ENCODE data around the gene PAX7.

The PAX7 gene

DNA sequence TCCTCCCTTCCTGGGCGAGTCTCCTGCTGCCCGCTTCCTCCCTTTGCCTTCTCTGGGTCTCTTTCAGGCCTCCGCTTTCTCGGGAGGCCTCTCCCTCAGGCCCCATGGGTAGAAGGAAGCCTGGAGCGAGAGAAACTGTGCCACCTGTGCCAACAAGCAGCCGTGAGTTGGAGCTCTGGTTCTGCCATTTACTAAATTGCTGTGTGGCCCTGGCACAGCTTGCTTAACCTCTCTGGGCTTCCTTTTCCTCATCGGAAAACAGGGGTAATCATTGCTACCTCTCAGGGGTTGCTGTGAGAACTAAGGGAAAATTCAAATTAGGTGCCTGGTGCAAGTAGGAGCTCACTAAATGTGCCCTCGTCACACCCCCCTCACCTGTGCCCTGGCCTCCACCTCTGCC, 80.4 kb downstream of the PAX7 start:
- DNase-seq: no peak

DNA sequence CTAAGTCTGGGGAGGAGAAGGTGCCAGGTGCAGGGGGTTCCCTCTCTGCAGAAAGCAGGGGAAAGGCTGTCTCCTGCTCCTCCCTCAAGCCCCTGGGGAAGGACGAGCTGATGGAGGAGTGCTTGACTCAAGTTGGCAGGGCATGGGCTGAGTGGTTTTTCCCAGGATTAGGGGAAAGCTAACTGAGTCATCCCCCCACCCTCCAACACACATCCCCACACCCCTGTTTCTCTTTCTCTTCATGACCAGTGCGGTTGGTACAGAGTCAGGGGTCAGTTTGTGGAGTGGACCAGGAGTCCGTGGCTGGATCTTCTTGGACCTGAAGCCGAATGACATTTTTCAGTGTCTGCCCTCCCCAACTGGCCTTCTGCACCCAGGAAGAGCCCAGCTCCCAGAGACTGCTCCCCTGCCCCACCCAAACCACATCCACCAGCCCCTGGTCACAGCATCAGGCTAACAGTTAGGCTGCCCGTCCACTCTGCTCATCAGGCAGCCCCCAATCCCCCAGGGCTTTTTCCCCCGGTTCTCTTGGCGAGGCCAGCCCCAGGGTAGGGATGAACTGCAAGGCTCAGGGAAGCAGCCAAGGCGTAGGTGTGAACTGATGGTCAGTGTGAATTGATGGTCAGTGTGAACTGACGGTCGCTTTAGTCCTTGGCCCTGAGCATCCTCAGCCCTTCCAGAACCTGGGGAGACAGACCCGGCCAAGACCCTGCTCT, 81.0 kb downstream of the PAX7 start:
- no peak for DNase-seq

DNA sequence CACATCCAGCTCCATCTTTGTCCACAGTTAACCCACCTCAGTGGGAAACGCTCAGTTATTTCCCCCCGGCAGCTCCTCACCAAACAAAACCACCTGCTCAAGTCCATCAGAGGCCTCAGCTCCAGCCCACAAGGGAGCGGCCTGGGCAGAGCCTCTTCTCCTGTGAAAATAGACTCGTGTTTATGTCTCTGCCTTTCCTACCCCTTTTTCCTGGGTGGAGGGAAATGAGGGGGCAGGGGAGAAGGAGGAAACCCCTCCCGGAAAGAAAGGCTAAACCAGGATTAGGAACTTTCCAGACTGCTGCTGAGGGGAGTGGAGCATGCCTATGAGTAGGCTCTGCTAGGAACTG, 81.6 kb downstream of the PAX7 start:
- DNase-seq: no peak

DNA sequence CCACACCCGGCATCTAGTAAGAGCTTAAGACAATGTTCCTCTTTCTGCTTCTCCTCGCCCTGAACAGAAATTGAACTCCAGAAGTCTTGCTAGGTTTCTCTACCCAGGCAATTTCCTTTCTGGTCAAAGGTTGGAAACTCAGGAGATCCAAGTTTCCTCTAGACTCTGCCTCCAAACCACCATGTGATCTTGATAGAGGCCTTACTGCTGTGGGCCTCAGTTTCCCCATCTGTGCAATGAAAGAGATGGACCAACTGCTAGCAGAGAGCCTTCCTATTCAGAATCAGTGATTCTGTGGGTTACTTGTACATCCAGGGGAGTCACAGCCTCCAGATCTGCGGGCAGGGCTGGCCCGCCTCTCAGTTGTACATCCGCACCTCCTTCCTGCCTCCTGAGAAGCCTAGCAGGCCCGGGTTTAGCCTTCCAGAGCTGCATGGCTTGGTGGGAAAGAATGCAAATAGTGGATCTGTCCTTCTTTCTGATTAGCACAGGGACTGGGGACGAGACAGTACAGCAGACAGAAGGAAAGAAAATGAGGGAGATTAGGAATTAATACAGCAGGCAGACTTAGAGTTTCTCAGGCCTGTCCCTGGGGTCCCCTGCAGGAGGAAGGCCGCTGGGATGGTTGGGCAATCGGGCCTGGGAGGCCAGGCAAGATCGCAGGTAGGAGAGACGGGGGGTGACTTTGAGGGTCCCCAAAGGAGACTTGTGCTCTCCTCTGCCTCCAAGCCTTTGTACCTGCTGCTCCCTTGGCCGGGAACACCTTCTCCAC, 83.9 kb downstream of the PAX7 start:
- DNase-seq: no peak

DNA sequence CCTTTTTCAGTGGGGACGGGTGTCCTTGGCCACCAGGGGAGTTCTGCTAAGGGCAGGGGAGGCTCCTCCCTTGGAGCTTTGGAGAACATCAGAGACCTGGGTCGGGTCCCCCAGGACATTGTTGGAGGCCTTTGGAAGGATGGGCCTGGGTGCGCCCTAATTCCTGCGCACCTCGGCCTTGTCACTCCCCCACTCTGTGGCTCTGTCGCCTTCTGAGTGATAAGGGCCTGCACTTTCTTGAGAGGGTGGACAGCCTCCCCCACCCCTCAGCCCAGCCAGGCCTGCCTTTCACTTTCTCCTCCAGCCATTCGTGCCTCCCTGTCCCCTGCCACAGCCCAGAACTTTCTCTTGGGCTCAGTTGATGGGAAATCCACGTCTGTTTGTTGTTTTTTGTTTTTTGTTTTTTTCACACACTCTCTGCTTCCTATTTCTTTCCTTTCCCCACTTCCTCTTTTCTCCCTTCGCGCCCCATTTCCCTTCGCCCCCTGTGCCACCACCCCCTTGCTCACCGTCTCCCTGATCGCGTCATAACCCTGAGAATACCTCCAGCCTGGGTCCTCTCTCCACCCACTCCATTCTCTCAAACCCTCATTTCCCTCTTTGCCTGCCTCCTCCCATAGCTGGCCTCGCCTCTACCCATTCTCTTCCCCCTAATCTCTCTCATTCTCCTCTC, 85.6 kb downstream of the PAX7 start:
- no peak for DNase-seq

DNA sequence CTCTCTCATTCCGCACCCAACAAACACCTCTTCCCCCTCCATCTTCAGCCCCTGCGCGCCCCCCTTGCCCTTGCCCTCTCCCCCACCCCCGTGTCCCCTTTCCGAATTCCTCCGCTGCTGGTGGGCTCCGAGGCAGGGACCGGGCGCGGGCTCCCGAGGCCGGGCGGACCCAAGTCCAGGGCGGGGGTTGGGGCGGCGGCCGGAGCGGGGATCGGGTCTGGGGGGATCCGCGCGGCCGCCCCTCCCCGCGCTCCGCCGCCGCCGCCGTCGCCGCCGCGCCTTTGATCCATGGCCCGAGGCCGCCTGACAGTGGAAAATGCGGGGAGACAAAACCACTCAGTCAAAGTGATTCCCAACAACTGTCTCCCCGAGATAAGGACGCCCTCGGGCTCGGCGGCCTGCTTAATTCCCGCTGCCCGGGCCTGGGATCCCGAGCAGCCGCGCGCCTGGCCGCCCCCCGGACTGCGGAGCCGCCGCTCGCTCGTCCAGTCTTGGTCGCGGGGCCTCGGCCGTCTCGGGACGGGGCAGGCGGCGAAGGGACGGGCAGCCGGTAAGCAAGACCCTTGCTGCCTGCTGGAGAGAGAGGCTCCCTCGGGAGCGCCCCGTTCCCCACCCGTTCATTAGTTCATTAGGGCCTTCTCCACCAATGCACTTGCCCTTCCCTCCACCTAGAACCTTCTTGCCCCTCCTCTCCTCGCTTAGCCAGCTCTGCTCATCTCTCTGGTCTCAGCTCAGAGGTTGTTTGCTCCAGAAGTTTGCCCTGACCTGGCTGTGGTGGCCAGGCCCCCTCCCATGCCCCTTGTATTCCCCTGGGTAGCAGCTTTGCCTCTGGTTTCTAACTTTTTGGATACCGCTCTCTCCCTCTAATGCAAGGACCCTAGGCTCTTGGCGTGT, 86.4 kb downstream of the PAX7 start:
- DNase-seq: no peak

DNA sequence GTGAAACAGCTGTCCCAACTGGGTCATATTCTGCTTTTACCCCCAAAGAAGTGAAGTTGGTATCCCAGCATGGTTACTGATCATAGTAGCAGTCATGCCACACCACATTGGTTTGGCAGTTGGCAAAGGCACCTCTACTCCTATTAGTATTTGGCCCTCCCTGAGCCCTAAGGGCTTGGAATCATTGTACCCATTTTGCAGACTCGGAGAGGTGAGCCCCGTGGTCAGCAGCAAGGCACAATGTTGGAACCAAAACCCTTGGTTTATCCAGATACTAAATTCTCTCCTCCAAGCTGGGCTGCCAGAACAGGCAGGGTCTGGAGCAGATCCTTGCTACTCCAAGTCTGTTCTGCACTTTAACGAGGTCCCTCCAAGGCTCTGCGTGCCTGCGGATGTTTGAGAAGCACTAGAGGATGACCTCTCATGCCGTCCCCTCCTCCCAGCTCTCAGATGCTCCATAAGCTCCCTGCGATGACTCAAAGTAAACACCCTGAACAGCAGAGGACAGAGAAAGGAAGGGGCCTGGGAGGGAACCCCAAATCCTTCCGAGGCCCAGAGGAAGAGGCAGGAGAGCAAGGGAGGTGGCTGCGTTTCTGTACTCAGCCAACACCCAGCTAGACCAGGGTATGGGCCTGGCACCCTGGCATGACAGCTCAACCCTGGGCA, 89.3 kb downstream of the PAX7 start:
- DNase-seq: no peak

DNA sequence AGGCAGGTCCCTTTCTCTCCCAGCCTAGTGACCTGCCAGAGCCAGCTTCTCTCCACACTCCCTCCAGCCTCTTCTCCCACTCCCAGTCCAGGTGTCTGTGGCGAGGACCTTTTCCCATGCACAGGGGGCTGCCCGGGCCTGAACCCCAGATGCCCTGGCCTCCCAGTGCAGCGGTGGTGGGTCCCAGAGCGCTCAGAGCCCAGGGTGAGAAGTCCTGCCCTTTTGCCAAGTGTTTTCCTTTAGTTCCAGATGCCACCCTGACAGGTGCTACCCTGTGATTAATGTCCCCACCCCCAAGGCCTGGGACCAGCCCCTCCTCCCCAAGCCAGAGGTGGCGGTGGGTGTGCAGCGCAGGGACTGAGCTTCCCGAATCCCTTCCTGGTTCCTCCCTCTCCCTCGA, 90.4 kb downstream of the PAX7 start:
- DNase-seq: no peak

DNA sequence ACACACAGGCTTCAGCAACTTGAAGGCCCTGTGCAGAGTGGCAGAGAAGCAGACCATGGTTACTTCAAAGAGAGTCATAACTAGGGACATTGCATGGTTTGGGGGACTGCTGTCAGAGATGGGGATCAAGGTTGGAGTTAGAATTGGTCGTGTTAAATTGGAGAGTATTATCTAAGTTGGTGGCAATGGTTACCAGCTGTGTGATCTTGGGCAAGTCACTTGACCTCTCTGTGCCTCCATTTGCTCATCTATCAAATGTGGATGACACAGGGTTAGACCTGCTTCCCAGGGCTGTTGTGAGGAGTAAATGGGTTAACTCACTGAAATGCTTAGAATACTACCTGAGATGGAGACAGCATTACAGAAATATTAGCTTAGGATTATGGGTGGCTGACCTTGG, 91.1 kb downstream of the PAX7 start:
- no peak for DNase-seq

DNA sequence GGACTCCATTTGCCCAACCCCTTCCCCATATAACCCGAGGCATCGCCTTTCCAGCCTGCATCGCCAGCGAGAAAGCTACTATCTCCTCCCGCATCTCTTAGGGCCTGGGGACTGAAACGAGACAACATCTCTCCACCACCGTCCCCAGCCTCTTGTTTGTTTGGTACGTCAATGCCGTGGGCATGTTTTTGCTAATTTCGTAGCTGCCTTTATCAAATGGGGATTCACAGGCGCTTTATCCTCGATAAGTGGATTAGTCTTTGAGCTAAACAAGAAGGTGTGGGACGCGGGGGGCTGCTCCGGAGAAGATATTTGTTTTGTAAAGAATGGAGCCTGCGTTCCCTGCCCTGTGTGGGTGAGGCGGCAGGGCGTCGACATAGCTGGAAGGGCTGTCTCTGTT, 91.6 kb downstream of the PAX7 start:
- no peak for DNase-seq

DNA sequence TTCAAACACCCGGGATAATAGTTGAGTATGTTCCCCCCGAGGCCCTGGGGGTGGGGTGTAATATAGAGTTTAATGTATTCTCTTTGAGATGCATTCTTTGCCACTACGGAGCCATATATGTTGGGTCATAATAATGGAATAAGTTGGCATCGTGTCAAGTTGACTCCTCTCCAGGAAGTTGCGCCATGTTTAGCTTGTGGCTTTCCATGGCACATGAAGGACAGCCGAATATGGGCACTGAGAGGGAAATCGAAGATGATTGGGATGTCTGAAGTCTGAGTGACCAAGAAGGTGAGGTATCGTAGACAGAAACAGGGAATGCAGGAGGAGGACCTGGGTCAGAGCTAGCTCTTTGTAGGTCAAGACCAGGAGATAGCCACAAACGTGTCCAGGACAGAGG, 92.6 kb downstream of the PAX7 start:
- DNase-seq: no peak

DNA sequence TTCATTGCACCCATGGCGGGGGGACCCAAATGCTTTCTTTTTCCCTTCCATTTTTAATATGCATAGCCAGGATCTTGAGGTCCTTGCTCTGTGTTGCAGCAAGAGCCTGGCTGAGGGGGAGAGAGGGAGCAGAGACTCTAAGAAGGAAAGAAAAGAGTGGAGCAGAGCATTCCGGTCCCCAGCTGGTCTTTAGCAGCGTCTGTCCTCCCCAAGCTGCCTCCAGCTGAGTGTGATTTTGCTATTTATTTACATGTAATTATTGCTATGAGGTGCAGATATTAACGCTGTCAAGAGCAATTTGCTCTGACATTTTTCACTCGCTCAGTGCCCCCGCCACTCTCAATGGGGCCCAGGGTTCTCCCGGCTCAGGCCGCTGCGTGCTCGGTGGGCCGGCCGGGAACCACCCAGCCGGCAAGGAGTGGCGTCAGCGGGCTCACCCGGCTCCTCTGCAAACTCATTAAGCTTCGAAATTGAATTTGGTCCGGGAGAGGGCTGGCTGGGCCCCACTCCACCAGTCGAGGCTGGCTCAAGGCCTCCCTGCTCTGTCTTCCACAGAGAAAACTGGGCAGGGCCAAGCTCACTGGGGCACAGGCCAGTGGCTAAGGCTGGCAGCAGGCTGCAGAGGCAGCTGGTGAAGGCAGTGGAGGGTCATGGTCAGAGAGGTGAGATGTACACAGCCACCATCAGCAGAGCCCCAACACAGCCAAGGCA, 93.2 kb downstream of the PAX7 start:
- DNase-seq: no peak

DNA sequence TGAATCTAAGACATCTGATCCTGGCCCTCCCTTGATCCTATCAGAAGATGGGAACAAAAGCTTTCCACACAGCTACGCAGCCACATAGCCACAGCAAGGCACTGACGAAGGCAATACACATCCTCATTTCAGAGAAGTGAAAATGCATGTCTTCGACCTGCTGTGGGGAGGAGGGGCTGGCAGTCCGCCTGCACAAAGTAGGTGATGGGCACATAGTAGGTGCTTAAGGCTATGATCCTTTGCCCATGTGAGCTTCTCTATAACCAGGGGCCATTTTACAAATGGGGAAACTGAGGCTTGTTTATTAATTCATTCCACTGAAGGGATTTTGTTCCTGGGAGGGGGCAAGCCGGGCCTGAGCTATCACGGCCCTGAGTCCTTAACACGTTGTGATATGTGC, 94.2 kb downstream of the PAX7 start:
- DNase-seq: no peak

DNA sequence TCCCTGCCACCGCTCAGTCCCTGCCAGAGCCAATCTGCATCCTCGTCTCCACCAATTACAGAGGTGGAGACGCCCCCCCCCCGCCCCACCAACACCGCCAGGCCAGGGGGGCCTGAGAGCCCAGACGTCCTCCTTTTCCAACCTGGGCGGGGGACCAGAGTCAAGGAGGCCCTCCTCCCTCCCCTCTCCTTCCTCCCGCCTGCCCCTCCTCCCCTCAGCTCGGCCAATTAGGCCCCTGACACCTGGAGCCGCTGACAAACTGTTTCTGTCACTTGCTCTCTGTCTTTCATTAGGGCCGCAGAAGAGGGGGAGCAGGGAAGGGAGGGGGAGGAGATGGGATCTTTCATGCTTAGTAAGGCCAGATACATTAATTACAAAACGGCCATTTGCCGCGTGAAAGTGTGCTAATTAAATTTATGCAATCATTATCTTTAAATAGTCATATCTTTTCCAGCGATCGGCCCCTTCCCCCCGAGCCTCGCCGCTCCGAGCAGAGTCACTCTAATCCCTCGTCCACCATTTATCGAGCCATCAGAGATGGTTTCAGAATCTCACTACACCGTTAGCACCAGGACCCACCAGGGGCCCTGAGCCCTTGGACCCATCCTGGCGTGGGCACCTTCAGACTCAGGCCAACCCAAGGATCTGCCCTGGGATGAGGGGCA, 94.7 kb downstream of the PAX7 start:
- DNase-seq: no peak

DNA sequence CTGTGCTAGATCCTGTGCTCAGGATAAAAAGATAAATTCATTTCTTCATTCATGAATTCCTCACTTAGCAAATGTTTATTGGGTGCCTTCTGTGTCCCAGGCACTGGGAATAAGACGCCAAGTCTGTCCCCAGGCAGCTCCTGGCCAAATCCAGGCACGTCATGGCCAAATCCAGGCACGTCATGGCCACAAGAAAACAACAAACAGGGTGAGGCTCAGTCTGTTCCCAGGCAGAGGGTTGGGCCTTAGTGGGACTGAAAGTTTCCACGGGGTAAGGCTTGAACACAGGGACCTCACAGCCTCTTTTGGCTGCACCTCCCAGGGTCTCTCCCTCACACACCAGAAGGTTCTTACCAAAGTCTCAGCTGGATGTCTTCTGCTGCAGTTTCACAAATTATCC, 95.7 kb downstream of the PAX7 start:
- DNase-seq: no peak

DNA sequence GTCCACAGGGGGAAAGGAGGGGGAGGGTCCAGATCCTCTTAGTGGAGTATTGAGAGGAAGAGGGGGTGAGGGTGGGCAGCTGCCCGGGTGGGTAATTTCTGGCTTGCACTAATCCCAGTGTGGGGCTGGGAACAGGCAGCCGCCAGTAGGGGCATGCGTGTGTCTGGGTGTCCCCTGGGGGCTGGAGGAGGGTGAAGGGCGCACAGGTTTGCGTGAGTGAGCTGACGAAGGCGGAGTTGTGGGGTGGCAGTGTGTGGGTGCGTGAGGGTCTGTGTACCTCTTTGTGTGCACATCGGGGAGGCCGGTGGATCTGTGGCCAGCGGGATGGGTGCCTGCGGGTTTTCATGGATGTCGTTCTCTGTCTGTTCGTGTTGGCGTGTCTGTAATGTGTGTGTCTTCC, 97.3 kb downstream of the PAX7 start:
- DNase-seq: no peak

DNA sequence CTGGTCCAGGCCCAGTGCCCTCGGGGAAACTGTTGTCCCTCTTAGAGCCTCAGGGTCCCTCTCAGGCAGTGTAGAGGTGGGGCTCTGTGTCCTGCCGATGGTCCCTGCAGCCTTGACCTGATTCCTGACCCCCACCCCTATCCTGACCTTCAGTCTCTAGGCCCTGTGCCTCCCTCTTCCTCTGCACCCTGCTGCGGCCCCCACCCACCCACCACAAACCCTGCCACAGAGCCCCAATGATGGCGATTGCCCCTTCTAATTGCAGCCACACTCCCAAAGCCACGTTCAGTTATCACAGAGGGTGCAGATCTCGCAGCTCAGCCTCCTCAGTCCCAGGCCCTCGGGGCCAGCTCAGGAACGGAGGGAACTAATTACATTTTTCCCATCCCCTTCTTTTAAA, 99.7 kb downstream of the PAX7 start:
- DNase-seq: no peak

DNA sequence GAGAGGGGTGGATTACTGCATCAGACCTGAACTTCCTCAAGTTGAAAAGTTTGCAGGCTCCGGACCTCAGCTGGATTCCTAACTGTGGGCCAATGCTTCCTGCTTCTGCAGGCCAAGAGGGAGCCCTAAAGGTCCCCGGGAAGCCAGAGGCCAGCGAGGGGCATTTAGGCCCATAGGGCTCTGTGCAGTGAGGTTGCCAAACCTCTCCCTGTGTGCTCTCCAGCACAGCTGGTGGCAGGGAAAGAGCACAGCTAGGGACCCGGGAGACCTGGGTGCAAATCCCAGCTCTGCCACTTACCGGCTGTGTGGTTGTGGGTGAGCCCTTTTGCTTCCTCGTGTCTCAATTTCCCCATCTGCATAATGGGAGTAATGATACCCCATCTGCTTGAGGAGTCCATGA, 100.5 kb downstream of the PAX7 start:
- DNase-seq: no peak

DNA sequence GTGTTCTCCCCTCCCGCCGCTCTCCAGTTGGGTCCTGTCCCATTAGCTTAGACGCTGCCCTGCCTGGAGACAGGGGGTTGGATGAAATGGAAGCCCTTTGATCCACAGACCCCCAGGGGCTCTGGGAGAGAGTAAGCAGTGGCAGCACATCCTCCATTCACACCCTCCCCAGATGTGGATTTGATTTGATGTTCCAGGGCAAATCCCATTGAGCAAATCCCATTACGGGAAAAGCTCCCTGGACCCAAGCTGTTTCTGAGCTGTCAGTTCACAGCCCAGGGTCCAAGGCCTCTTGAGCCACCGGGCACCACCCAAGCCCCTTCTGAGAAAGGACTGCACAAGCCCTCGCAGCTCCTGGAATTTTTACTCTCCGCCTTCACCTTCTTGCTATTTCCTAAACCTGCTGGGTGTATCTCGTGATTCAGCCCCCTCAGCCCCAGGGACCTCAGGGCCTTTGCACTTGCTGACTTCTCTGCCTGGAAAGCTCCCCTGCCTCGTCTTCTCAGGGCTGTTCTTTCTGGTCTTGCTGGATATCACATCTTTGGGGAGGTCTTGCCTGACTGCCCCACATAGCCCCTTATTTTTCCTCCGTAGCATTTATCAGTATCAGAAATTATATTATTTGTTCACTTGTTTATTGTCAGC, 101.1 kb downstream of the PAX7 start:
- no peak for DNase-seq

DNA sequence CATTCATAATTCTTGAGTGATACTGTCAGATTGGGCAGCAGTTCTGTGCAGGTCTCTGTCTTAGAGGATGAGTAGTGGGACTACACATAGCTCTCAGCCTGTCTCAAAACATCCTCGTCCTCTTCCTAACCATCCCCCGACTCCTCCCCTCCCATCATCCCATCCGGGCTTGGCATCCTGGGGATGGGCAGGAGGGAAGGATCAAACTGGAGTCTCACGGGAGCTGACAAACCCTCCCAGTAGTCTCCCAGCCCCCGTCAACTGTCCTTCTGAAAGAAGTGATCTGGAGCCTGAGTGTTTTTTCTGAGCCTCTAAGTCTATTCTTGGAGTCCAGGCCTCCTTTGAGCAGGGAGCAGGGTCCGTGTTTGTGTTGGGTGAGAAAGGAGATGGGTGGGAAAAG, 102.0 kb downstream of the PAX7 start:
- DNase-seq: no peak

DNA sequence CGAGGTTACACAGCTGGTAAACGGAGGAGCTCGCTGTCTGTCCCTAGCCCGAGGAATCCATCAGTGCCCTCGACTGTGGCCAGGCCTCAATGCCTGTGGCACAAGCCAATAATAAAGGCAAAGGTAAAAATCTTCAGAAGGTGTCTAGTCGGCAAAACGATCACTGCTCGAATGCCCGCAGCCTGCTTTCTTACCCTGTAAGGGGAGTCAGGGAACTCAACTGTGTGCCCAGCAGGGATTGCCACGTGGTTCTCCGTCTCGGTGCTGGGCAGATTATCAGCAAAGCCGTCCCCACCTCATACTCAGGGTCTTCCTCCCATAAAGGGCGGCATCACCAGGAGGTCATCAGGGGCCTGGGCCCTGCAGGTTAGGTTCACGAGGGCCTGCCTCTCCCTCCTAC, 103.4 kb downstream of the PAX7 start:
- DNase-seq: no peak

Measured in NCI-H1694 treated with DMSO at 0.1 percent for 48 hours (cell line).